GM12878 (cell line): ENCODE results near the gene ITM2A. TPM values are rescaled to one million over a fixed set of nuclear protein-coding genes. Genes with fewer than 3 reads are reported as not detected.

Experiments used
- ATAC-seq: fragments of 200-7000 bp; cut with Tn5 transposase; 3 replicates; pipeline ENCODE4 v1.9.1; 2020; ENCODE audit warnings: mild to moderate bottlenecking, moderate library complexity
- BruUV-seq: library from RNA; stranded (reverse); fragments of 400-500 nt; replicated peaks from 2 replicates; lab custom pipeline; 2021; lab: Mats Ljungman, UMichigan
- CTCF ChIA-PET: fragments of 300-600 bp; sonication (Branson Sonifier 250); formaldehyde crosslinking; extraction: SDS; loops from one replicate; lab custom pipeline; 2021; ENCODE audit warnings: inconsistent platforms; lab: Yijun Ruan, JAX
- POLR2A ChIA-PET: fragments of 350-600 bp; formaldehyde crosslinking; extraction: SDS; loops from one replicate; lab custom pipeline; 2021; ENCODE audit warnings: inconsistent platforms; lab: Charles Lee
- RAD21 ChIA-PET: fragments of 300-600 bp; sonication (Branson Sonifier 250); formaldehyde crosslinking; loops from one replicate; lab custom pipeline; 2023; ENCODE audit warnings: antibody characterized with exemption; ENCODE audit not compliant: unreplicated experiment; lab: Charles Lee
- SMC1A ChIA-PET: fragments of 300-600 bp; sonication (Branson Sonifier 250); formaldehyde crosslinking; loops from one replicate; lab custom pipeline; 2023; ENCODE audit not compliant: unreplicated experiment, uncharacterized antibody; lab: Charles Lee
- DNase-seq: peaks from one replicate; pipeline ENCODE4 v3.0.0-alpha.2; 2011; ENCODE audit warnings: low read depth, low spot score
- FAIRE-seq: peaks from 3 replicates; lab custom pipeline; 2011; peaks lifted over from hg19 to GRCh38; lab: Jason Lieb, UNC
- H2AFZ ChIP-seq: 2 replicates; pipeline ENCODE4 v1.6.0; 2011; ENCODE audit warnings: low read depth, low read length, control low read depth; ENCODE audit not compliant: control insufficient read depth
- H3K27ac ChIP-seq: 2 replicates; pipeline ENCODE4 v1.5.1; 2011; ENCODE audit warnings: control low read depth; ENCODE audit not compliant: control insufficient read depth, insufficient read depth
- H3K27me3 ChIP-seq, 2 experiments: replicated peaks in 1 of 2; 2 replicates each; pipeline versions ENCODE4 v1.6.0 to v1.6.1; 2011; ENCODE audit warnings: low read length in 1 of 2; ENCODE audit not compliant: control insufficient read depth in 2 of 2, insufficient read depth in 2 of 2
- H3K36me3 ChIP-seq, 2 experiments: 2 replicates each; pipeline ENCODE4 v1.5.1; 2011; ENCODE audit warnings: low read length in 1 of 2; ENCODE audit not compliant: control insufficient read depth in 2 of 2, insufficient read depth in 2 of 2
- H3K4me1 ChIP-seq: 2 replicates; pipeline ENCODE4 v1.6.1; 2011; ENCODE audit warnings: mild to moderate bottlenecking, low read length, moderate library complexity, mixed read lengths; ENCODE audit not compliant: control insufficient read depth, insufficient read depth
- H3K4me2 ChIP-seq: 2 replicates; pipeline ENCODE4 v1.6.0; 2011; ENCODE audit warnings: control low read depth; ENCODE audit not compliant: control insufficient read depth, insufficient read depth
- H3K4me3 ChIP-seq: fragments of 200-600 bp; sonication (generic); 2 replicates; pipeline ENCODE4 v1.5.1; 2016
- H3K79me2 ChIP-seq: 2 replicates; pipeline ENCODE4 v1.6.0; 2011; ENCODE audit warnings: low read length; ENCODE audit not compliant: control insufficient read depth, insufficient read depth
- H3K9ac ChIP-seq: 2 replicates; pipeline ENCODE4 v1.8.0; 2011; ENCODE audit warnings: low read length, control low read depth, mixed read lengths; ENCODE audit not compliant: control insufficient read depth, insufficient read depth
- H3K9me3 ChIP-seq: replicated peaks from 3 replicates; pipeline ENCODE4 v1.5.1; 2011; ENCODE audit warnings: mild to moderate bottlenecking, low read length; ENCODE audit not compliant: control insufficient read depth, insufficient read depth
- H4K20me1 ChIP-seq: 2 replicates; pipeline ENCODE4 v1.6.0; 2011; ENCODE audit not compliant: control insufficient read depth, insufficient read depth
- CBX3 ChIP-seq: fragments of 200-600 bp; sonication (generic); IDR thresholded peaks from 2 replicates; pipeline ENCODE4 v1.6.1; 2016; ENCODE audit warnings: low read depth, borderline replicate concordance
- CREB1 ChIP-seq: IDR thresholded peaks from 2 replicates; pipeline ENCODE4 v1.6.1; 2012; ENCODE audit warnings: low read depth, mild to moderate bottlenecking, inconsistent platforms
- CREM ChIP-seq: IDR thresholded peaks from 2 replicates; pipeline ENCODE4 v1.6.1; 2014; ENCODE audit warnings: antibody characterized with exemption, low read depth
- GABPA ChIP-seq: IDR thresholded peaks from 2 replicates; pipeline ENCODE4 v1.6.1; 2014; ENCODE audit warnings: antibody characterized with exemption, low read depth, mild to moderate bottlenecking, inconsistent platforms
- KDM1A ChIP-seq: fragments of 200-600 bp; sonication (generic); IDR thresholded peaks from 2 replicates; pipeline ENCODE4 v1.6.1; 2016; ENCODE audit warnings: borderline replicate concordance
- MEF2B ChIP-seq: fragments of 450-650 bp; IDR thresholded peaks from 2 replicates; pipeline ENCODE4 v1.6.1; 2018; ENCODE audit warnings: mild to moderate bottlenecking, moderate library complexity; ENCODE audit not compliant: partially characterized antibody, poor library complexity, severe bottlenecking
- NFIC ChIP-seq: IDR thresholded peaks from 2 replicates; pipeline ENCODE4 v1.6.1; 2012; ENCODE audit warnings: low read depth, mild to moderate bottlenecking, inconsistent platforms, low read length, moderate library complexity
- NRF1 ChIP-seq: conservative IDR thresholded peaks from 2 replicates; pipeline ENCODE4 v1.6.1; 2011; ENCODE audit warnings: mild to moderate bottlenecking, low read depth, low read length, improper control_type of control experiment
- STAT1 ChIP-seq: fragments of 450-650 bp; conservative IDR thresholded peaks from 2 replicates; pipeline ENCODE4 v1.6.1; 2014; ENCODE audit warnings: antibody characterized with exemption, mild to moderate bottlenecking
- WGBS: methylation state at CpG from one replicate; pipeline ENCODE4 v1.1.6; 2016; ENCODE audit warnings: low lambda C conversion rate; ENCODE audit not compliant: insufficient replicate concordance, insufficient coverage; ENCODE audit errors: missing lambda C conversion rate; 5-methylcytosine and 5-hydroxymethylcytosine counted together
- in situ Hi-C: fragments of 300-500 bp; cut with MboI; formaldehyde crosslinking; loops from 9 replicates; pipeline ENCODE4 v1.14.3; 2018; ENCODE audit warnings: mixed read lengths
- intact Hi-C: fragments of 100-400 bp; cut with micrococcal nuclease; formaldehyde crosslinking; loops from one replicate; pipeline ENCODE4 v1.14.2; 2022; ENCODE audit not compliant: unreplicated experiment
- polyA plus RNA-seq, 11 experiments: library from polyadenylated mRNA; depleted of rRNA in 4 of 11; unstranded in 6 of 11; stranded (reverse) in 5 of 11; fragments of >200 nt; fragmentation: Nextera tagmentation in 4 of 11; fragmentation: Illumina TruSeq in 1 of 11; extraction: Ambion mirVana in 4 of 11; extraction: Trizol in 1 of 11; gene quantifications; 1 replicate in 1 of 11; 2 replicates in 10 of 11; pipeline versions ENCODE4 v1.2.1 to v1.2.3, GENCODE V29; 2011 to 2016; ENCODE audit warnings: inconsistent platforms in 2 of 11, missing spikeins in 2 of 11, low read depth in 1 of 11
- total RNA-seq, 4 experiments: library from RNA; depleted of rRNA in 3 of 4; stranded (reverse); fragments of >200 nt in 3 of 4; fragmentation: Illumina TruSeq in 1 of 4; extraction: Trizol in 1 of 4; gene quantifications; 2 replicates each; pipeline versions ENCODE4 v1.2.1 to v1.2.3, GENCODE V29; 2013 to 2021
- TF ChIP-seq, protein P1 (sequence below): IDR thresholded peaks from 2 replicates; pipeline ENCODE4 v1.6.1; 2012; ENCODE audit warnings: improper control_type of control experiment, low read depth, low read length; ENCODE audit not compliant: insufficient replicate concordance

The ITM2A gene
- total and polyA plus RNA-seq, 10 of the 15 experiments (the other 5 are each of a cell fraction or from before 2014, with no cell fraction given): 29.6 to 202 (median 44.9) TPM

- H3K9me3 ChIP-seq: no peaks in the 10 kb centered on the region
- H3K9ac ChIP-seq: no peak overlapping the region
- CTCF ChIA-PET: no interaction called here
- no peaks in the 10 kb centered on the region for H4K20me1 ChIP-seq
- TF ChIP-seq STAT1: no peak
- no peaks in the 10 kb centered on the region for H3K79me2 ChIP-seq
- ATAC-seq: no peak
- H3K4me2 ChIP-seq: no peak overlapping the region
- SMC1A ChIA-PET: no interaction called here
- intact Hi-C loops (no loop called here), in situ Hi-C loops (no loop called here)
- POLR2A ChIA-PET: no interaction called here
- RAD21 ChIA-PET: no interaction called here
- no peak overlapping the region for H3K4me3 ChIP-seq
- 26% methylated on average over 2 of the region's 2 CpGs for WGBS
- no peaks in the 10 kb centered on the region for H3K4me1 ChIP-seq
- no peaks in the 10 kb centered on the region for H3K27me3 ChIP-seq
- no peak for DNase-seq
- H3K36me3 ChIP-seq: no peaks in the 10 kb centered on the region
- BruUV-seq: no TSS peak
- no peak overlapping the region for H3K27ac ChIP-seq
- no peak for FAIRE-seq
- H2AFZ ChIP-seq: no peak overlapping the region
Measured at GRCh38 chrX:79375340-79375739, 8.2 kb upstream of the ITM2A start.

DNA sequence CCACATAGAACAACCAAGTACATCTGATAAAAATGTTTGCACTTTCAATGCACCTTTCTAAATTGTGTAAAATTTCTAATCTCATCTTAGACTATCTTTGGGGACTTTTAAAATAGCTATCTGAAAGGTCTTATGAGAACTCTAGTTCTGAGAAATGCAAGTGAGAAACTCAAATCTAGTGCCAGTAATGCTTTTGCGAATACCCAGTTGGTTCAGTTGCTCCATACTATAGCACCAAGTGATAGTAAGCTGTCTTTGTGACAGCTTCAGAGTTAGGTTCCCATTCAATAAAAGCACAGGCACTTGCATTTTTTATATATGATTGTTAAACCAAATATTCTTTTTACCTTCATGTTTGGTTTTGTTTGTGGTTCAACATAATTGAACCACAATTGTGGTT, 4.5 kb upstream of the ITM2A start:
- H3K4me1 ChIP-seq: no peaks in the 10 kb centered on the region; the same call in 1 of the 2 replicates
- DNase-seq (no peak), FAIRE-seq (no peak), ATAC-seq (no peak)
- intact Hi-C loops: no loop called here
- WGBS: 4% methylated on average over 1 of the region's 1 CpG
- H2AFZ ChIP-seq: no peak overlapping the region
- H3K27me3 ChIP-seq: no peaks in the 10 kb centered on the region
- no peaks in the 10 kb centered on the region for H3K36me3 ChIP-seq
- no peak overlapping the region for H3K4me3 ChIP-seq
- no peaks in the 10 kb centered on the region for H3K79me2 ChIP-seq
- H3K9ac ChIP-seq: no peak overlapping the region
- SMC1A ChIA-PET: no interaction called here
- in situ Hi-C loops: no loop called here
- H3K27ac ChIP-seq: no peak overlapping the region
- CTCF ChIA-PET: interaction anchor here (0.9 kb wide), 1 partner anchor 99 kb away, joined by 3 read pairs; no protein-coding TSS in a partner anchor
- no TSS peak for BruUV-seq
- POLR2A ChIA-PET: no interaction called here
- H3K4me2 ChIP-seq: no peak overlapping the region
- H4K20me1 ChIP-seq: no peaks in the 10 kb centered on the region
- H3K9me3 ChIP-seq: no peaks in the 10 kb centered on the region
- RAD21 ChIA-PET: no interaction called here
- no peak for TF ChIP-seq KDM1A
- no peak for TF ChIP-seq CREM
- no peak for TF ChIP-seq CREB1
- no peak for TF ChIP-seq GABPA
- TF ChIP-seq NRF1: no peak
- TF ChIP-seq NFIC: no peak
- no peak for TF ChIP-seq MEF2B
- TF ChIP-seq, protein P1, sequence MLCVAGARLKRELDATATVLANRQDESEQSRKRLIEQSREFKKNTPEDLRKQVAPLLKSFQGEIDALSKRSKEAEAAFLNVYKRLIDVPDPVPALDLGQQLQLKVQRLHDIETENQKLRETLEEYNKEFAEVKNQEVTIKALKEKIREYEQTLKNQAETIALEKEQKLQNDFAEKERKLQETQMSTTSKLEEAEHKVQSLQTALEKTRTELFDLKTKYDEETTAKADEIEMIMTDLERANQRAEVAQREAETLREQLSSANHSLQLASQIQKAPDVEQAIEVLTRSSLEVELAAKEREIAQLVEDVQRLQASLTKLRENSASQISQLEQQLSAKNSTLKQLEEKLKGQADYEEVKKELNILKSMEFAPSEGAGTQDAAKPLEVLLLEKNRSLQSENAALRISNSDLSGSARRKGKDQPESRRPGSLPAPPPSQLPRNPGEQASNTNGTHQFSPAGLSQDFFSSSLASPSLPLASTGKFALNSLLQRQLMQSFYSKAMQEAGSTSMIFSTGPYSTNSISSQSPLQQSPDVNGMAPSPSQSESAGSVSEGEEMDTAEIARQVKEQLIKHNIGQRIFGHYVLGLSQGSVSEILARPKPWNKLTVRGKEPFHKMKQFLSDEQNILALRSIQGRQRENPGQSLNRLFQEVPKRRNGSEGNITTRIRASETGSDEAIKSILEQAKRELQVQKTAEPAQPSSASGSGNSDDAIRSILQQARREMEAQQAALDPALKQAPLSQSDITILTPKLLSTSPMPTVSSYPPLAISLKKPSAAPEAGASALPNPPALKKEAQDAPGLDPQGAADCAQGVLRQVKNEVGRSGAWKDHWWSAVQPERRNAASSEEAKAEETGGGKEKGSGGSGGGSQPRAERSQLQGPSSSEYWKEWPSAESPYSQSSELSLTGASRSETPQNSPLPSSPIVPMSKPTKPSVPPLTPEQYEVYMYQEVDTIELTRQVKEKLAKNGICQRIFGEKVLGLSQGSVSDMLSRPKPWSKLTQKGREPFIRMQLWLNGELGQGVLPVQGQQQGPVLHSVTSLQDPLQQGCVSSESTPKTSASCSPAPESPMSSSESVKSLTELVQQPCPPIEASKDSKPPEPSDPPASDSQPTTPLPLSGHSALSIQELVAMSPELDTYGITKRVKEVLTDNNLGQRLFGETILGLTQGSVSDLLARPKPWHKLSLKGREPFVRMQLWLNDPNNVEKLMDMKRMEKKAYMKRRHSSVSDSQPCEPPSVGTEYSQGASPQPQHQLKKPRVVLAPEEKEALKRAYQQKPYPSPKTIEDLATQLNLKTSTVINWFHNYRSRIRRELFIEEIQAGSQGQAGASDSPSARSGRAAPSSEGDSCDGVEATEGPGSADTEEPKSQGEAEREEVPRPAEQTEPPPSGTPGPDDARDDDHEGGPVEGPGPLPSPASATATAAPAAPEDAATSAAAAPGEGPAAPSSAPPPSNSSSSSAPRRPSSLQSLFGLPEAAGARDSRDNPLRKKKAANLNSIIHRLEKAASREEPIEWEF: no peak
- TF ChIP-seq CBX3: no peak
